HG02852 (cell line): ENCODE measurements around the gene UPF3A.
"Not testable (repeated sequence)": the region's sequence is repeated elsewhere in the genome, so short reads cannot be mapped to it uniquely, and the experiment has no call there.

Source experiments
- ATAC-seq: cut with Tn5 transposase; IDR thresholded peaks from one replicate; pipeline ENCODE4 v1.9.1; 2021; ENCODE audit warnings: mild to moderate bottlenecking, moderate library complexity; ENCODE audit not compliant: unreplicated experiment

Gene UPF3A

DNA sequence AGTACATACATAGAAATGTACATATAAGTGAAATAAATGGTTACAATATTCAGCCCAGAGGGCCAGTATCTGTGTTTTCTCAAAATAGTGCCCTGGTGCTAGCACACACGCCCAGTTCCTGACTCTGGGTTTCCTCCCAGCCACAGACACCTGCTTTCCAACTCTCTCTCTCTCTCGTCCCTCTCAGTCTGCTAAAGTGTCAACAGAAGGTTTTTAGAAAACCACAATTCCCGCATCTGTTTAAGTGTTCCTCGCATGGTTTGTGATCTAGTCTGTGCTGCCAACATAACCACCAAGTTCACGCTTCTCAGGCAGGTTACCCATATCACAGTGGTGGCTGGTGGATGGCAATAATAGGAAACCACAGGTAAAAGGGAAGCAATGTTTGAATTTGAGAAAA is 17.8 kb upstream of the UPF3A start:
- no peak for ATAC-seq

GRCh38 chr13:114264313-114264712 is 17.1 kb upstream of the UPF3A start:
- not testable (repeated sequence) for ATAC-seq

DNA sequence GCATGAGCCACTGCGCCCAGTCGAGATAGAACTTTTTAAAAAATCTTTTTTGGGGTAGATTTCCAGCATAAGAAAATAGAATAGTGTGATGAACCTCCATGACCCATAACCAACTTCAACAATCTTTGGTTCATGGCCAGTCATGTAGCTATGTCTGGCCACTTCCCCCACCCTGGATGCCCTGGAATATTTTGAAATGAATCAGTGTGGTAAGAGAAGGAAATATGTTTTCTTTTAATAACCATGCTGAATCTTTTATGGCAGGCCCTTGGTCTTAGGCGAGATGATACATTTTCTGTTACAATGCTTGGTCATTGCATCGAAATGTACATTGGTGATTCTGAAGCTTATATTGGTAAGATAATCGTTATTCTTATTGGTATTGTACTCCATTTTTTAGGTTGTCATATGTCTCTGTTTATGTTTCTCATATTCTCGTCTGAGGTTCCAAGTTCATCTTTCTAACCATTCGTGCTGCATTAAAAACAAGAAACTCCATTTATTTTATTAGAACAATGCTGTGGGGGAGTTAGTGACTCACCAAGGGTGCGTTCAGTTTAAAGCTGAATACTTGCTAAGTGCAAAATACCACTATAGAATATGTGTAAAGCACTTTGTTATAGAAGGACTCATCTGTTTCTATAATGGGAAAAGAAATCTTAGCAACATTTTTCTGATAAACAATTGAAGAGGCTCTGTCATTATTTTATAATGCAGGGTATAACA is 16.4 kb upstream of the UPF3A start:
- no peak for ATAC-seq

DNA sequence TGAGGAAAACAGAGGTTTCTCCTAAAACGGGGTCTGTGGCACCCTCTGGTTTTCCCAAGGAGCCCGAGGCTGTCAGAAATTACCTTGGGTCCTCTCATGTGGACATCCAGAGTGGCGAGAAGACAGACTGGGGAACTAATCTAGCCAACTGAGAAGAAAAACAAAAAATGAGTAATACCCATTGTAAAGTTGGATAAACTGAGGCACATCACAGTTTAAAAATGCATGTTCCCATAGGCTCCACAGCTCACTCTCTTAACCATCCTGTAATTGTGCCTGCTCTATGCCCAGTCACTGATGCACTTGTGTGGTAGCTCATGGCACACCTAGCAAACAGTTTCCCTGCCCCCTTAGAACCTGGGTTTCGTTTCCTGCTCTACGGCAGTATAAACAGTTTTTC is 15.2 kb upstream of the UPF3A start:
- no peak for ATAC-seq

GRCh38 chr13:114268344-114269280 is 12.8 kb upstream of the UPF3A start:
- no peak for ATAC-seq

DNA sequence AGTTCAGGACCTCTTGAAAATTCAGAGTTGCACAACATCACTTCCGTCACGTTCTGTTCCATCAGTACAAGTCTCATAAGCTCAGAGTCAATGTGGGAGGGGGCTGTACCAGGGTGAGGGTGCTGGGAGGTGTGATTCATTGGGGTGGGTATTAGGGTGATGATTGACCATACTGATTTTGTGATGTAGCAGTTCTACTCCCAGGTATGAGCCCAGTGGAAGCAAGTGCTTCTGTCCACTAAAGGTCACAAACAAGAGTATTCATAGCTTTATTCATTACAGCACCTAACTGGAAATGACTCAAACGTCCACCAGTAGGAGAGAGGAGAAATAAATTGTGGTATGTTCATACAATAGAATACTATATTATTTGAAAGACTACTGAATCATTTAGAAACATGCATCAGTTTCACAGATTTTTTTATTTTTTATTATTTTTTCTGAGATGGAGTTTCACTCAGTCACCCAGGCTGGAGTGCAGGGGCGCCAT is 12.1 kb upstream of the UPF3A start:
- ATAC-seq: no peak

GRCh38 chr13:114272977-114273376 is 8.4 kb upstream of the UPF3A start:
- ATAC-seq: no peak

- no peak for ATAC-seq
Observed at GRCh38 chr13:114275304-114275703, 6.1 kb upstream of the UPF3A start.

DNA sequence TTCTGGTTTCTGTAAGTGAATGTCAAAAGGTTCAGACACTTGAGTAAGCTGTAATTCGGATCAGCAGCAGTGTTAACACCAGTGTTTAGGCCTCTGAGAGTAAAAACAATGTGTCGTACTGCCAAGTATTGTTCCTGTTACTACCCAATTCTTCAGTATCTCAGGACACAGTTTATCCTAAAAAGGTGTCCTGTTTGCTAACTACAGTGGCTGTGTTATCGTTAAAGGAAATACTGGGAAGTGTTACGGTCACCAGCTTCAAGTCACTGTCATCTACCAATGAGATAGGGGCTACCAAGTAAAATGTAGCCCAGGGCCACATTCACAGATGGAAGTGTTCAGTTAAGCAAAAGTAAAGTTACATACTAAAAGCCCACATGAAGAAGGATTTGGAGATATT is 2.3 kb upstream of the UPF3A start:
- ATAC-seq: no peak

- no peak for ATAC-seq
Observed at GRCh38 chr13:114279758-114280355, 1.5 kb upstream of the UPF3A start.

GRCh38 chr13:114282041-114282670 is 755 bp downstream of the UPF3A start:
- peak; percentile 56 for ATAC-seq

GRCh38 chr13:114283576-114283975 is 2.2 kb downstream of the UPF3A start:
- no peak for ATAC-seq

DNA sequence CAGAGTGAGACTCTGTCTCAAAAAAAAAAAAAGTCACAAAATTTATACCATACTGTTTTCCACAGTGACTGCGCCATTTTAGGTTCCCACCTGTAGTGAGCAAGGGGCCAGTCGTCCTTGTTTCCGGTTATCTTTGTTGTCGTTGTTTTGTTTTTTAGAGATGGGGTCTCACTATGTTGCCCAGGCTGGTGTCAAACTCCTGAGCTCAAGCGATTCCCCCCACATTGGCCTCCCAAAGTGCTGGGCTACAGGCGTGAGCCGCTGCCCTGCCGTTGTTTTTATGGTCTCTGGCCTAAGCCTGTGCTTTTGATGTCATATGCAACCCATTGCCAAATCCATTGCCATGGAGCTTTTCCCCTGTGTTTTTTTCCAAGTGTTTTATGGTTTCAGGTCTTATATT is 3.3 kb downstream of the UPF3A start:
- no peak for ATAC-seq

DNA sequence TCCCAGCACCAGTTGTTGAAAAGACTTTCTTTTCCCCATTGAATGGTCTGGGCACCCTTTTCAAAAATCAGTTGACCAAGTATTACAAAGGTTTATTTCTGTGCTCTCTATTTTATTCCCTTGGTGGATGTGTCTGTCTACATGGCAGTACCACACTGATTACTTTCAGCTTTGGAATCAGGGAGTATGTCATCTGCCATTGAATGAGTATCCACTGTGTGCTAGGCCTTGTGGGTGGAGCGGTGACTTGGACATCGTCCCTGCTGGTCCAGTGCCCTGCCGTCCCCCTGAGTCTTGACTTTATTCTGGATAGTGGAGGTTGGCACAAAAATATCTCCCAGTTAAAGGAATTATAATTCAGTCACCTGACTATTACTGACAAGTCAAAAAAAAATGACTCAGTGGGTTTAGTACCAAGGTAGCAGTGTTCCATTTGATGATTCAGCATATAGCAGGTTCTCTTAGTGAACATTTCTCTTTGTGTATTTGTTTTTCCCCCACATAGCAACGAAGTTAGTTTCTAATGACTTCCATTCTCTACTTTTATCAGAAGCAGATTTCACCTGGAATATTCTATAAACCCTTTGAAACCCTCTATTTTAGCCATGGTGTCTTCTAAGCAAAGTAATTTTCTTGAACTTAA is 3.9 kb downstream of the UPF3A start:
- ATAC-seq: no peak

DNA sequence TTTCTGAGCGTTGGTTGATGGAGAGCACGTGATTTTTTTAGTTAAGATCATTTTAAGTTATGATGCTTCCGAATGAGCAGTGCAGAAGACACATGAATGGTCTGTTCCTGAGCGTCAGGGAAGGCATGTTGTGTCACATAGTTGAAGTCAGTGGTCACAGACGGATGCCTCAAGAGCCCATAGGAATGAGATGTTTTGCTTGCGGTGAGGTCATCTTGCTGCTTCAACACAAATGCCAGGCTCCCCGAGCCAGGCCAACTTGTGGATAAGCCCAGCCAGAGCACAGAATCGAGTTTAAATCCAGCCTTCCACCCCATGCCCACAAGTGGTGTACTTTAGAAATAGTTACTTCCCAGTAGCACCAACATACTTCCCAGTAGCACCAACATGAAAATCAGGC is 5.4 kb downstream of the UPF3A start:
- ATAC-seq: no peak

DNA sequence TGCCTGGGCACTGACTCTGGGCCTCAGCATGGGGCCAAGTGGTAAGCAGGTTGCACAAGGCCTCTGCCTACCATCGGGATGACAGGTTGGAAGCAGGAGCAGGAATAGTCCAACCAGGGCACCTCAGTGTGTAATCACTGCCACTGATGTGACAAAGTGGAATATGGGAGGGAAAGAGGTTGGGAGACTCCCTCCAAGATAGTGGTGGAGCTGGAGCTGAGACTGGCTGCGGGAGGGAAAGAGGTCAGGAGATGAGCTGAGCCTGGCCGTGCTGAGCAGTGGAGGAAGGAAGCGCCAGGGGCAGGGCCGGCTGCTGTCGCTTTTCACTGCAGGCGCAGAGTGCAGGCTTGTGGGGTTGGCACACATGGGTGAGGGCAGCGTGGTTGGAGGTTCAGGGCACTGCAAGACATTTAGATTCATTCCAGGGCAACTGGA is 6.8 kb downstream of the UPF3A start:
- ATAC-seq: no peak

- no peak for ATAC-seq
Observed at GRCh38 chr13:114296448-114296847, 15.0 kb downstream of the UPF3A start.

DNA sequence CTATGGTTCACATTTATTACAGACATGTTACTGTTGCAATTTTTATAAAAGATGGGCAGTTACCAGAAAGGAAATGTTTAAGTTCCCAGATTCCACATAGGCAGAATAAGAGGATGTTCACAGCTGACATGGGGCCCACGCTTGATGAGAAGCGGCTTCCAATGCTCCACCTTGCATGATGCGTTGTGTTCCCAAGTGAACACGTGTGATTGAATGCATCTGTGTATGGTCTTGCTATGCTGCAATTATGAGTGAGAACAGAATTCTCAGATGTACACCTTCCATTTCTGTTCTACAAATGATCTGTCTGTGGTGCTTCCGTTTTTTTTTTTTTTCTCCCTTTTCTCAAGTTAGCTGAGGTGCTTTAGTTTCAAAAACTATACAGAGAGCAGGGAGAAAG is 15.5 kb downstream of the UPF3A start:
- no peak for ATAC-seq

GRCh38 chr13:114298866-114299265 is 17.5 kb downstream of the UPF3A start:
- ATAC-seq: no peak

GRCh38 chr13:114299604-114300305 is 18.4 kb downstream of the UPF3A start:
- no peak for ATAC-seq
